22Rv1 (cell line): ENCODE results near the gene HTT.

Source experiments
- ZFX ChIP-seq: fragments of 450-650 bp; IDR thresholded peaks from 2 replicates; pipeline ENCODE4 v1.6.1; 2017; ENCODE audit warnings: antibody characterized with exemption, borderline replicate concordance
- TF ChIP-seq, protein P1 (sequence below): fragments of 450-650 bp; IDR thresholded peaks from 2 replicates; pipeline ENCODE4 v1.5.1; 2017; ENCODE audit warnings: mild to moderate bottlenecking

DNA sequence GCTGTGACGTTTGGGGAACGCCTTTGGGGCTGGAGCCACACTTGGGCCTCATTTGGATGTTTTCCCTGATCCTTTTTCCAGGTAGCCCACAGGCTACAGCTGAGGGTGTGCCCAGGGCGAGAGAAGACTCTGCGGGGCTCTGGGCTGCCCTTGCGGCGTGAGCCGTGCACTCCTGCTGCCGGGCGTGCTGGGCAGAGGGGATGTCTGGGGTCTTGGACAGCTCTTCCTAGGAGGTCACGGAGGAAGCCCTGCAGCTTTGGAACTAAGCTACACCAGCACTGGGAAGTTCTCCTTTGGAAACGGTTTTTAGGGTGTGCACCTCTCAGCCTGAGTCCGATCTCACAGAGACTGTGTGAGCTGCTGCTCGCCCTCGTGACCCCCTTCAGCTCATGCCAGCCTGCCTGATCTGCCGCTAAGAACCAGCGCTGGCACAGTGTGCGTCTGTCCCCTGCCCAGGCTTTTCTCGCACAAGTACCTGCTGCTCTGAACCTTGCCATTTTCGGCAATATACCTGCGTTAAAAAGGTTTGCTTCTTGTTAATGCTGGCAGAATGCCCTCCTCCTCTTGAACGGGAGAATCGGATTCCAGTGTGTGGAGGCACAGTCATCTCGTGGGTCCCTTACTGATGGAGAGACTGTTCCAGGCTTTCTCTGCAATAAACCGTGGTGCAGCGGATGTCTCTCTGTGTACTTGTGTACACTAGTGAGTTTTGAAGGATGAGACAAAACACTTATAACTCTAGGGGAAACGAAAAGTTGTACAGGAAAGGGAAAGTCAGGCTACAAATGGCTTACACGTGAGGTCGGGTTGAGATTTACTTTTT is 188.8 kb downstream of the HTT start:
- TF ChIP-seq, protein P1, sequence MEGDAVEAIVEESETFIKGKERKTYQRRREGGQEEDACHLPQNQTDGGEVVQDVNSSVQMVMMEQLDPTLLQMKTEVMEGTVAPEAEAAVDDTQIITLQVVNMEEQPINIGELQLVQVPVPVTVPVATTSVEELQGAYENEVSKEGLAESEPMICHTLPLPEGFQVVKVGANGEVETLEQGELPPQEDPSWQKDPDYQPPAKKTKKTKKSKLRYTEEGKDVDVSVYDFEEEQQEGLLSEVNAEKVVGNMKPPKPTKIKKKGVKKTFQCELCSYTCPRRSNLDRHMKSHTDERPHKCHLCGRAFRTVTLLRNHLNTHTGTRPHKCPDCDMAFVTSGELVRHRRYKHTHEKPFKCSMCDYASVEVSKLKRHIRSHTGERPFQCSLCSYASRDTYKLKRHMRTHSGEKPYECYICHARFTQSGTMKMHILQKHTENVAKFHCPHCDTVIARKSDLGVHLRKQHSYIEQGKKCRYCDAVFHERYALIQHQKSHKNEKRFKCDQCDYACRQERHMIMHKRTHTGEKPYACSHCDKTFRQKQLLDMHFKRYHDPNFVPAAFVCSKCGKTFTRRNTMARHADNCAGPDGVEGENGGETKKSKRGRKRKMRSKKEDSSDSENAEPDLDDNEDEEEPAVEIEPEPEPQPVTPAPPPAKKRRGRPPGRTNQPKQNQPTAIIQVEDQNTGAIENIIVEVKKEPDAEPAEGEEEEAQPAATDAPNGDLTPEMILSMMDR: no peak
- TF ChIP-seq ZFX: no peak
